Caki2 (cell line): ENCODE results near the gene RAET1G. TPM values are rescaled to one million over a fixed set of nuclear protein-coding genes. Genes with fewer than 3 reads are reported as not detected.

Experiments
- DNase-seq: peaks from one replicate; pipeline ENCODE4 v3.0.0-alpha.2; 2015; ENCODE audit warnings: low read depth
- in situ Hi-C: cut with HindIII; loops from 2 replicates; pipeline ENCODE4 v1.10.0; 2016; ENCODE audit warnings: low sequenced_read_pairs, low pct_unique_long_range_greater_than_20kb, mixed read lengths
- total RNA-seq: library from RNA; depleted of rRNA; stranded (reverse); fragments of >200 nt; shearing (Covaris generic); gene quantifications from 2 replicates; pipeline ENCODE4 v1.2.3, GENCODE V29; 2014; ENCODE audit warnings: low replicate concordance; rRNA removed

The RAET1G gene
- total RNA-seq, 1 experiment from 2014 or later, result not detected

GRCh38 chr6:149888659-149889058 lies 34.3 kb downstream of the RAET1G start:
- DNase-seq, result no peak
- in situ Hi-C loops, result no loop called here

GRCh38 chr6:149888093-149888492 lies 34.8 kb downstream of the RAET1G start:
- no peak for DNase-seq
- in situ Hi-C loops, result no loop called here

- no peak for DNase-seq
Measured at GRCh38 chr6:149887343-149887742, 35.6 kb downstream of the RAET1G start.

GRCh38 chr6:149885888-149886287 lies 37.0 kb downstream of the RAET1G start:
- DNase-seq, result no peak
- in situ Hi-C loops, result no loop called here

More at GRCh38 chr6:149887343-149887742, 35.6 kb downstream of the RAET1G start:
- in situ Hi-C loops, result no loop called here

GRCh38 chr6:149884617-149885016 lies 38.3 kb downstream of the RAET1G start:
- in situ Hi-C loops, result no loop called here
- DNase-seq, result no peak

GRCh38 chr6:149884215-149884614 lies 38.7 kb downstream of the RAET1G start:
- DNase-seq, result no peak
- in situ Hi-C loops, result no loop called here

- DNase-seq, result no peak
- in situ Hi-C loops, result no loop called here
Measured at GRCh38 chr6:149881860-149882259, 41.1 kb downstream of the RAET1G start.

GRCh38 chr6:149881066-149881766 lies 41.7 kb downstream of the RAET1G start:
- no peak for DNase-seq
- in situ Hi-C loops, result no loop called here

- no peak for DNase-seq
- in situ Hi-C loops, result no loop called here
Measured at GRCh38 chr6:149877659-149878058, 45.3 kb downstream of the RAET1G start.

- in situ Hi-C loops, result no loop called here
- no peak for DNase-seq
Measured at GRCh38 chr6:149876241-149876933, 46.5 kb downstream of the RAET1G start.

GRCh38 chr6:149872233-149872632 lies 50.7 kb downstream of the RAET1G start:
- in situ Hi-C loops, result no loop called here
- DNase-seq, result no peak

- in situ Hi-C loops, result no loop called here
- no peak for DNase-seq
Measured at GRCh38 chr6:149871182-149871581, 51.7 kb downstream of the RAET1G start.

- DNase-seq, result no peak
- in situ Hi-C loops, result no loop called here
Measured at GRCh38 chr6:149869275-149869892, 53.5 kb downstream of the RAET1G start.

GRCh38 chr6:149867876-149868640 lies 54.9 kb downstream of the RAET1G start:
- in situ Hi-C loops, result no loop called here
- DNase-seq, result peak; percentile 54

Other genes with a start within 250 kb of the RAET1G start
- 5.5 TPM in 2 replicates for gene LATS1, start 205.0 kb downstream of the RAET1G start, total RNA-seq
- 18.9 and 28.2 TPM in 2 replicates for gene NUP43, start 176.6 kb downstream of the RAET1G start, total RNA-seq
- gene PCMT1, start 173.4 kb downstream of the RAET1G start, total RNA-seq, result 67.4 and 85.4 TPM in 2 replicates
- gene LRP11, start 58.8 kb downstream of the RAET1G start, total RNA-seq, result 18.8 and 23.2 TPM in 2 replicates
- not detected in 2 replicates for gene RAET1E, start 25.0 kb downstream of the RAET1G start, total RNA-seq
- gene ULBP2, start 18.9 kb upstream of the RAET1G start, total RNA-seq, result 7.1 and 8.8 TPM in 2 replicates
- gene ULBP1, start 40.8 kb upstream of the RAET1G start, total RNA-seq, result 0.57 and 0.64 TPM in 2 replicates
- gene RAET1L, start 102.4 kb upstream of the RAET1G start, total RNA-seq, result not detected in 2 replicates
- gene ULBP3, start 146.0 kb upstream of the RAET1G start, total RNA-seq, result 9.4 and 18.1 TPM in 2 replicates
- gene PPP1R14C, start 219.9 kb upstream of the RAET1G start, total RNA-seq, result 14.6 and 28.8 TPM in 2 replicates